ENCODE measurements around the gene COP1.
"Not testable (repeated sequence)": the region's sequence is repeated elsewhere in the genome, so short reads cannot be mapped to it uniquely, and the experiment has no call there.

Gene COP1

GRCh38 chr1:176118985-176119384, 88.1 kb downstream of the COP1 start:
- DNase-seq: no peak

DNA sequence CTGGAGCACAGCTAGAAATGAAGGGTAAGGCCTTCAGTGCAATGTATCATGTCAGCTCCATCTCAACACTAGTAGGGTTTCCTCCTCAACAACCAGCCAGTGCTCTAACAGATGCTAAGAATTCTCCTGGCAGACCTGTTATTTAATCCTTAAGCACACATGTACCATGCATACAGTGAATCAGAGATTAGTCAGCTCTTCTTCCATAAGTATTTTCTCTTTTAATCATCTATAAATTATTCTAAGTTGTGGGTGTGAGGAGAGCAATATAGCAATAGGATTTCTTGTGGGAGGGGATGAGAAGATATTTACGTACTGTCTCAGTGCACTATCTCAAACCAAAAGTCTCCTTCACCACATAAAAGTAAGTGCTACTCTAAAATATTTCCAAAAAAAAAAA, 95.3 kb downstream of the COP1 start:
- DNase-seq: no peak

DNA sequence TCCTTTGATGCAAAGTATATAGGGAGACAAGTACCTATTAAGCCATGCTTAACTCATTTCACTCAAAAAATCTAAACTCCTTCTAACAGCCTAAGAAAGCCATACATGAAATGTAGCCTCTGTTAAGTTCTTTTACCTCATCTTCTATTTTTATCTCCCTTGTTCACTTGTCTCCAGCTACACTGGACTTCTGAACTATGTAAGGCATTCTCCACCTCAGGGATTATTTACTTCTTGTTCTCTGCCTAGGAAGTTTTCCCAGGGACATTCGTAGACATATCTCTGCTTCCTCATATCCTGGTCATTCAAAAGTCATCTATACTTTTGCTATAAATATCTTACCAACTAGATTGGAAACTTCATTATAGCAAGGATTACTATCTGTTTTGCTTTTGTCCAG, 96.9 kb downstream of the COP1 start:
- DNase-seq: no peak

- no peak for DNase-seq
These were observed 104.2 kb downstream of the COP1 start for GRCh38 chr1:176102768-176103350.

GRCh38 chr1:176101951-176102642, 105.0 kb downstream of the COP1 start:
- DNase-seq: no peak

- no peak for DNase-seq
These were observed 108.5 kb downstream of the COP1 start for GRCh38 chr1:176098560-176098959.

DNA sequence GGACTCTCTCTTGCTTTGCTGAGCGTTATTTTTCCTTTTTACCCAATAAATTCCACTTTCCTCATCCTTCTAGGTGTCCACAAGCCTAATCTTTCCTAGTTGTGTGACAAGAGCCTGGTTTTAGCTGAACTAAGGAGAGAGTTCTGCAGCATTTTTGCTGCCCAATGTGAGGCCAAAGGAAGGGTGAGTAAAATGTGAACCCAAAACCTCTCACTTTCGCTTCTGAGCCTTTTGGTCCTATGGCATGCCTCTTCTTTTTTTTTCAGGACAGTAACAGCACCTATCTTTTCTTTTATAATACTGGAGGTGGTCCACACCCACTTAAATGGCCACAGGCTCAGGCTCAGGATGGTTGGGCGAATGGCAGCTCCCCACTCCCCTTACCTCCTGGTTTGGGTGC, 111.1 kb downstream of the COP1 start:
- DNase-seq: no peak

DNA sequence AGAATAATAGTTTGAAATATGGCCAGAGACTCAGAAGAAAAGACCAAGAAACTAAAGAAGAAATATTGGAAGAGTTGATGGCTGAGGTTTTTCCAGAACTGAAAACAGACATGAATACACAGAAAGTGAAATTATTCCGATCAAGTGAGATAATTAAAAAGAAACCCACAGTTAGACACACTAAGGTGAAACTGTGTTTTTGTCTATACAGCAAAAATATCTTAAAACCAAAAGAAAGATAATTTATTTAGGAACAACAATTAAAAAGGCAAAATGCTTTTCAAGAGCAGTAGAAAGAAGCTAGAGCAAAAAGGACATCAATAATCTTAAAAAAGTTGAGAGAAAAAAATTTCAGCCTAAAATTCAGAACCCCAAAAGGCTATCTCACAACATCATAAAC, 116.3 kb downstream of the COP1 start:
- DNase-seq: no peak

GRCh38 chr1:176087746-176088145, 119.3 kb downstream of the COP1 start:
- DNase-seq: not testable (repeated sequence)

GRCh38 chr1:176073524-176074157, 133.4 kb downstream of the COP1 start:
- no peak for DNase-seq

GRCh38 chr1:176068901-176069300, 138.2 kb downstream of the COP1 start:
- DNase-seq: no peak

- no peak for DNase-seq
These were observed 138.8 kb downstream of the COP1 start for GRCh38 chr1:176068256-176068655.

DNA sequence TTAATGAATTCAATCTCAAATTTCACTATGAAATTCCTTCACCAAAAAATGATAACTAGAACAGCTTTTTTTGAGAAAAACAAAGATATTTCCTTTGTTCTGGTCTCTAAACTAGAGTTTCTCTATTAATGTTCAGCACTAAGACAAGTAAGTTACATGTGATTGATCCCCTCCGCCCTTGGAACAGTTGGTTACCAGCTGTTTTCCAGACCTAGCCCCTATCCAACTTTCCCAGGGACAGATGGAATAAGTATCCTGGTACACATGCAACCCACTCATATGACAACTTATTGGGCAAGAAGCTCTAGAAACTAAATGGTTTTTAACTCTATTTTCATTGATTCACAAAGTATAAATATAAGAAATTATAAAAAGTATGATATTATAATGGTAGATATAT, 140.4 kb downstream of the COP1 start:
- no peak for DNase-seq

GRCh38 chr1:176058686-176059085, 148.4 kb downstream of the COP1 start:
- DNase-seq: no peak

GRCh38 chr1:176056312-176056711, 150.8 kb downstream of the COP1 start:
- no peak for DNase-seq

- no peak for DNase-seq
These were observed 151.7 kb downstream of the COP1 start for GRCh38 chr1:176055398-176055797.

DNA sequence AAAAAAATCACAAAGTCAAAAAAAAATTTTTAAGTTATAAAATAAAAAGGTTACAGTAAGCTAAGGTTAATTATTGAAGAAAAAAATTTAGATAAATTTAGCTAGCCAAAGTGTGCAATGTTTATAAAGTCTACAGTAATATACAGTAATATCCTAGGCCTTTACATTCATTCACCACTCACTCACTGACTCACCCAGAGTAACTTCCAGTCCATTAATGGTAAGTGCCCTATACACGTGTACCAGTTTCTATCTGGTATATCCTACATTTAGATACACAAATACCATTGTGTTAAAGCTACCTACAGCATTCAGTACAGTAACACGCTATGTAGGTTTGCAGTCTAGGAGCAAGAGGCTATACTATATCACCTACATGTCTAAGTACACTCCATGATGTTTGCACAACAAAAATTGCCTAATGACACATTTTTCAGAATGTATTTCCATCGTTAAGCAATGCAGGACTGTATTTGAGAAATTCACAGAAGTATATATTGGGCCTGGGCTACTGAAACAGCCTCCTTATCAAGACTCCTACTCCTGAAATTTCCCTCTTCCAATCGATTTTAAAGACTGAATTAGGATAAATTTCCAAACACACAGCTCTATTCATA, 155.1 kb downstream of the COP1 start:
- no peak for DNase-seq

DNA sequence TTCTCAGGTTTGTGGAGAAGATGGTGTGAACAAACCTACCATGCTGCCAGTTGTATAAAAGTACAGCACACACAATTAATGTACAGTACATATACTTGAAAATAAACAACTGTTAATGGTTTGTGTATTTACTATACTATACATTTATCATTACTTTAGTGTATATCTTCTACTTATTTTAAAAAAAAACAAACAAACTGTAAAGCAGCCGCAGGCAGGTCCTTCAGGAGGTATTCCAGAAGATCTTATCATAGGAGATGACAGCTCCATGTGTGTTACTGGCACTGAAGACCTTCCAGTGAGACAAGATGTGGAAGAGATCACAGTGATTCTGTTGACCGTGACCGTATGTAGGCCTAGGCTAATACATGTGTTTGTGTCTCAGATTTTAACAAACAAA, 155.7 kb downstream of the COP1 start:
- no peak for DNase-seq

DNA sequence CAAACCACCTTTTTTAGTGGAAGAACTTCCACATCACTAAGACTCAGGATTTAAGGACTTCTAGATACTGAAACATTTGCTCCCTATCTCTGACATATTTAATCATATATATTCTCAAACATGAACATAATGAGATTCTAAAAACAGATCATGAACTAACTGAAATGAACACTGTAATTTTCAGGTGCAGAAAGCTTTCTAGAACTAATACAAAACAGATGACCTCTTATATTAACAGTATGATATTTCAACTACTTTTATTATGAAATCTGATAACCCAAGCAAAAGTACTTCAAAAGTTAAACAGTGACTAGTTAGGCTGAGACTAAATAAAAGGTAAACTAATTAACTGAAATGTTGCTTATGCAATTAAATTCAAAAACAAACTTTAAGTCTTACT, 157.5 kb downstream of the COP1 start:
- no peak for DNase-seq

GRCh38 chr1:176046926-176047325, 160.2 kb downstream of the COP1 start:
- no peak for DNase-seq

DNA sequence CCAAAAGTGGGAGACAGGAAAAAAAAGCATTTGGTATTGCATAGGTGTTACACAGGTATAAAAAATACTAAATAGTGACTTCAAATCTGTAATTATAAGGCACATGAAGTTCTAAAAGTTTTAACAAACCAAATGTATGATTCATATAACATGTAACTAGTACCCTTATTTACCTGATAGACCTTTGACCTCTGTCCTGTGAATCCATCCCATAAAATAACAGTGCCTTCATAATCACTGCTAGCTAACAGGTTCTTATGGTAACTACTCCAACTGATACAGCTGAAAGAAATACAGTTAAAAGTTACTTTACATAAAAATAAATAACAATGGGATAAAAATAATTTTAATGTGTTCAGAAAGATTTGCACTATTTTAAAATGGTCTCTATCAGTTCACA, 163.5 kb downstream of the COP1 start:
- no peak for DNase-seq

DNA sequence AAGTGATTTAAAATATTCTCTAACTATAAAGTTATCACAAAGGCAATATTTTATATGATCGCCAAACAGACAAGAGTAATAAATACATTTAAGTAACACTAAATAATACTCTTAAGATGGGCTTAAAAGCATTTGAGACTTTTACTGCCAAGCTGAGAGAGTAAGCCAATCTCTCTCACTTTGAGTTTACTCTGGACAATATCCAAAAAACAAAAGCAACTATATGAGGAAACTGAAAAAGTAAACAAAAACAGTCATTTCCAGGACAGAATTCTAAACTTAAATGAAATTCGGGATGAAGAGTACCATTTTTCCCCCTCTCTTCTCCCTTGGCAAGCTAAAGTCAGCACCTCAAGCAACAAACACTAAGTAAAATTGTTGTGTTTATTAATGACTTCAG, 173.2 kb downstream of the COP1 start:
- no peak for DNase-seq

DNA sequence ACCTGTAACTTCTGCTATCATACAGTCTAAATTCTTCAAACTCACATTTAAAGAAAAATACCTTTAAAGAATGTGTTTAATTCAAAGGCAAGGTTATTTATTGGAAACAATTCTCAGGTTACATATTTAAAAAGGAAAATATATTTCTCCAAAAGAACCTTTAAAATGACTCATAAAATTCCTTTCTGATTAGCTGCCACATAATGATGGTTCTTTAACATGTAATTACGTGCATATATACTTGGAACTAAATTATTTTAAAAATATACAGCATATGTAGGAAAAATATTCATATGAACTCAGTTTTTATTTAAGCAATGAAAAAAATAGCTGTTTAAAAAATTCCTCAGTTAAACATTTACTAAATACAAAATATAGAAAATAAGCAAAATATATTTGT, 173.6 kb downstream of the COP1 start:
- no peak for DNase-seq

DNA sequence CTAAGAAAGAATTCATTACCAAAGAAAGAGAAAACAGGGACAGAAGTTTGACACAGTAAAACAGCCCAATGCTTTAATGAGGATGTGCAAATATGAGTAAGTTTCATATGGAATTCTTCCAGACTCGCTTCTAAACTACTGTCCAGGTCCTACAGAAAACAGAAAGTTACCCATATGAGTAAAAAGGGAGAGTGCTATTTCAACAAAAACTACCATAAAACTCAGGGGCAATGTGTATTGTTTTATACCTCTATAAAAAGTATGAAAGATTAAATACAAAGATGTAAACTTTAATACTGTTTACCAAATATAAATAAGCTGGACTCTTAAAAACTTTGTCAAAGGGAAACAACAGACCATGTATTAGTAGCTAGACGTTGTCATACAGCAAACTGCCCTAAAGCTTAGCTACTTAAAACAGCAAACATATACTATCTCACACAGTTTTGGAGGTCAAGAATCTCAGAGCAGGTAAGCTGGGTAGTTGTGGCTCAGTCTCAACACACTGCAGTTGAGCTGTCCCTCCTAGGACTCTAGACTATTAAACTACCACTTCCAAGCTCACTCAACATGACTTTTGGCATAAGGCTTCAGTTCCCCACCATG, 174.9 kb downstream of the COP1 start:
- no peak for DNase-seq
